HG03060 (cell line): ENCODE results near the gene UQCC2.

Experiments
- ATAC-seq: cut with Tn5 transposase; IDR thresholded peaks from one replicate; pipeline ENCODE4 v1.9.1; 2021; ENCODE audit warnings: low read depth, moderate number of reproducible peaks; ENCODE audit not compliant: unreplicated experiment

Gene UQCC2

DNA sequence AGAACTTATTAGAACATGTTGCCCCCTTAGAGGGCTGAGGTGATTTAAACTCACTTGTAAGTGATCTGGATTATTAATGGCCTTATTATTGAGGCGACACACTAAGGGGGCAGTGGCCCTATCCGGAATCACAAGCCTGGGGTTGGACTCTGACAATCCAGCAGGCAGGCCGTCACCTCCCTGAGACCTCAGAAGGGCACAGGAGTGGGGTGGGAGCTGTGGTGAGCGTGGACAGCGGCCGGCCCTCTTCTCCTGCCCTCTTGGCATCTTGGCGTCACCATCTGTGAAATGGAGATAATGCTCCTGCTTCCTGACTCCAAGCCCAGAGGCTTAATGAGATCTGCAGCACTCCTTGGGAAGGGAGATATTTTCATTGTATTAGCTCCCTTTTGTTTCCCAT lies 15.6 kb upstream of the UQCC2 start:
- ATAC-seq = no peak

DNA sequence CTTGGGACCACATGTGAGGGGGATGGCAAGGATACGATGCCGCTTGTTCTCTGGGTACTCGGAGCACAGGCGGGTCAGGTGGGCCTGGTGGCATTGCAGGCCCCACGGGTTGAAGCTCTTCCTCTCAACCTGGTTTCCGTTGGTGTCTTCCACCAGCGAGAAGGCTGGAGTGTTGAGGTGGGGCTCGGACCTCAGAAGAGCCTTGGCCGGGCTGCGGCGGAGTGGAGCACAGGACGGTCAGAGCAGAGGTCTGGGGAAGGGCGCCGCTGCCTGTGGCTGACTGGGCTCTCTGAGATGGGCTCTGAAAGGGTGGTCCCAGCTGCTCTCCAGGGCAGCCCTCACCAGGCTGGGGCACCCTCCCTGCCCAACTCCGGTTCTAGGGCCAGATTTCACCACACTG lies 15.2 kb upstream of the UQCC2 start:
- no peak for ATAC-seq

DNA sequence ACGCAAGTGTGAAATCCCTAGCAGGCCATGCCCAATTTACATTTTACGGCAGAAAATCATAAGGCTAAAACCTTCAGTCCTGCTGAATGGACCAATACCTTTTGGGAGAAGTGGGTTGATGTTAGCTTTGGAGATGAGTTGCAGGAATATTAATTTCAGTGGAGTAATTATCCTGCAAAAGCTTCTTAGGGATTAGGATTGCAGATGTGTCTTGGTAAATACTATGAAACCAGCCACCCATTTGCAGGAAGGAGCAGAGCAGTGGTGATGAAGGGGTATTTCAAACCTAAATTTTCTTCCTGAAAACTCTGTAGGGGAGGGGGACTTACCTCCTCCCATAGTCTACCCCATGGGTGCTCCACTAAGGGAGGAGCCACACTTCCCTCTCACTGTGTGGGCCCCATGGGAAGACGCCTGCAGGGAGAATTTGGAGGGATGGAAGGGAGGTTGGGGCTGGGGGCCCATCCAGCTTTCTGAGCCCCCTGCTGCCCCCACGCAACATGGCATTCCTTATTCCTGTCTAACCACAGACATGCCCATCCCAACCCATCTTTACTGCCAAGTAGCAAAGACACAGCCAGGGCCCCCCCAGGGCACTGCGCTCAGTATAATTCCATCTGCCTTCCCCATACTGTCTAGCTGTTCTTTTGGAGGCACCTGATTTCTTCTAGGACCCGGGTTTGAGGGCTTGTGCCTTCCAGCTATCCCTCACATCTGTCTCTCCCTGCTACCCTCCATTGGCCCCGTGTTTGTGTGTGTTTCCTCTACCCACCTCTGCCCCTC lies 14.6 kb upstream of the UQCC2 start:
- ATAC-seq = no peak

DNA sequence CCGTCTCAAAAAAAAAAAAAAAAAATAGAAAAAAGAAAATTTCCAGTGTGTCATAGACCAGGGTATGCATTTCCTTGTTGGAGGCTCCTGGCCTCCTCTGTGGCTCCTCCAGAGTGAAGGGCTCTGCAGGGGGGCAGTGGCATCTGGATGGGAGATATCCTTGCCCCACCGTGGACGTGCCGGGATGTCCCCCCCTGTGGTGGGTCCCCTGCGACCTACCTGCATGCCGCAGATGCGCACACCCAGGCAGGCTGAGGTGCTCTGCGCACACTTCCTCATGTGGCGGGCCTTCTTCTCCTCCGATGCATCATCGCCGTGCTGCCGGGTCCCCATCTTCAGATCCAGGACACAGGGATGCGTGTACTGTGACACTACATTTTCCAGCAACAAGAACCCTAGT lies 13.7 kb upstream of the UQCC2 start:
- ATAC-seq = no peak

DNA sequence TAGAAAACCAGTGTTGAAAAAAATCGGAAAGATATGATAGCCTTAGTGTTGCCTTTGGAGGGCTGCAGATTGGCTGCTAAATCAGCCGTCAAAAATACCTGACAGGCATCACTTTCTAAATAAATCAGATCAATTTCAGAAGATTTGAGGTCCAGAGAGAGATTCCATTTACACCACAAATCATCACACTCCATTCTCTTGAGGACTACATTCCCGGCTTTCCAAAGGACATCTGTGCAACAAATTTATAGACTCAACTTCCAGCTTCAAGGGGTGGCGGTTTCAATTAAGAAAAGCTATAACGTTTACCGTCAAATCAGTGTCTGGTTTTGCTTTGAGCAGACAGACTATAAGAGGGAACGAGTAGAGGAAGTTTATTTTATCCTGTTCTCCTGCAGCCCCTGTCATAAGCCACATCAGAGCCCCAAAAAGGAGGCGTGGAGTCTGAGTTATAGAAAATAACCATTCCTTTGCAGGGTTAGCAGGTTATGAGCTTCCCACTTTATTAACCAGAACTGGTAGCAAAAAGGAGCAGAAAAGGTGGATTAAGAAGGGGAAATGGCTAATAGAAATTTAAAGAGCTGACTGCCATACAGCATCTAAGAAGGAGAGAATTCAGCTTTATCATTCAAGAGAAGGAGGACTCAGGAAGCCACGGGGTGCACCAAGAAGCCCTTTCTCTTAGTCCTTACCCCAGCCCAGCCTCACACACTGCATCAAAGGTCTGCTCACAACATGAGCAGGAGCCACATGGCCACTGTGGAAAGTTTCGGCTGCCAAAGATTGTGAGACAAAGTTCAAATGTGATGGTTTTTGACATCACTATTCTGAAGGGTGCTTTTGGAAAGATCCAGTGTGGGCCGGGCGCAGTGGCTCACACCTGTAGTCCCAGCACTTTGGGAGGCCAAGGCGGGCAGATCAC lies 12.9 kb upstream of the UQCC2 start:
- no peak for ATAC-seq

DNA sequence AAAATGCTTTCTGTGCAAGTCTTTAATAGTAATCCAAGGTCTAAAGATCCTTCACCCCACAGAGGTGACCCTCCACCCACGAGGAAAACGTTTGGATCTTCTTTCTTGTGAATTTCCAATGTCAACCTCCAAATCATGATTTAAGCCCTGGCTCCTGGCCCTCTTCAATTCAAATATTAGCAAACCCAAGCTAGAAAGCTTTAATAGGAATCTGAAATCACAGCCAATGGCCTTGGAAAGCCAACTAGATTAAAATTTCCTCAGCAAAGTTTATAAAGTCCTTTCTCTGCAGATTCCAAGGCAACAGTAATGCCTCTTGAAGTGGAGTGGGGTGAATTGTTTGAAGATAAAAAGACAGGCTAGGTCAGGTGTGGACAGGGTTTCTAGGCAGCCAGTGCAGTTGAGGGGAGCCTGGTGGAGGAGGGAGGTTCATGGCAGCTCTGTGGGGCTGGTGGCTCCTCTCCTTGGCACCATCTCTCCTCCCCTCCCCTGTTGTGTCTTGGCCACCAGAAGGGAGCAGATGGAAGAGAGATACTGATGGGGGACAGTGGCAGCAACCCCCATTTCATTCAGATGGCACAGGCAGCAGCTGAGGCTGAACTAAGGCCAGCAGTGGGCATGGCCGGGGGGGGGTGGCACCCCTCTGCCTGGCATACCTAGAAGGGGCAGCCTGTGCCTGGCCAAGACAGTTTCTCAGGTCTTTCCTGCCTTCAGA lies 12.0 kb upstream of the UQCC2 start:
- no peak for ATAC-seq

DNA sequence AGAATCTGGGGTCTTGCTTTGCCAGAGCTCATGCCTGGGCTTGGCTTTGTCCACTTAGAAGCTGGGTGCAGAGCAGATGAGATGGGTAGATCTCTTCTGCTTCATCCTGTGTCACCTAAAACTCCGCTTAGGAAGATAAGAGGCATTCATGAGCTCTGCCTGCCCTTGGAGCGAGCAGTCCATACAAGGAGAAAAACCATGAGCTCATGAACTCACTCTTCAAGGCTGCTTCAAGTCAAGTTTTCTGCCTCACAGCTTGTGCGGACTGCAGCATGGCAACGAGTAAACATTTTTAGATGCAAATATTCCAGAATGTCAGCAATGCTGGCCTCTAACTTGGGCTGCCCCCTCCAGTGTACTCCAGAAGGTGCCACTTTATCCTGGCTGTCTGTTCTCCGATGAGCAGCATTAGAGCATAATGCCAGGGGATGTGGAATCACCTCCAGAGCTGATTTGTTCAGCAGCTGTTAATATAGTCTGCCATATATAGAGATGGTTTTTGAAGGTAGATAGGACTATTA lies 10.7 kb upstream of the UQCC2 start:
- no peak for ATAC-seq

DNA sequence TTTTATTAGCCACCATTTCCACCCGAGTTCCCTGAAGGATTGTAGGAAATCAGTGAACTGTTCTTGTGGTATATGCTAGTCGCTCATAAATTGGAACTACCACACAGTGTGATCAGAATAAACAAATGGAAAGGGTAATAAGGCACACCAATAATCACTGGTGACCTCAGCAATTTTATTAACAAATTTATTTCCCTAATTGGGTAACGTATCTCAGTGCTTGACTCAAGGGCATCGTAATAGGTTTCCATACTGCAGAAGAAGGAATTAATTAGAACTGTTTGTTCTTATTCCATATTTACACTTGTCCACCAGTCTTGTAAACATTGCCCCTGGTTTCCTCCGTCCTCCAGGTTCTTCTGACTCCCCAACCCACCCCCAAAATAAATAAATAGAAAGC lies 10.0 kb upstream of the UQCC2 start:
- no peak for ATAC-seq

DNA sequence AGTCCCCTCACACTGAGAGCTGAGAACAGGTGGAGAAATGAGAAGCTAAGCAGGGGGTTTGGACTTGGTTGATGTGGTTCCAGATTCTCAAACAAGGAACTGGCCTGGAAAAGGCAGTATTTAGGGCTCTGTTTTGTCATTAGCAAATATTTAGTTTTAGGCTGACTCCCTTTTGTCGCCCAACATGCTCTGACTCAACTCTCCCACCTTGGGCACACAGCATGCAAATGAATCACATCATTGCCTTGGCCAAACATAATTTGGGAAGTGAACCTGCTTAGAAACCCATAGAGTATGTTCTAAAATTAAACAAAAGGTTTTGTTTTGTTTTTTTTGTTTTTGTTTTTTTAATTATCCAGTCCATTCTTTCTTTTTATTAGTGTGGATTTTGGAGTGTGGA lies 9.5 kb upstream of the UQCC2 start:
- no peak for ATAC-seq

DNA sequence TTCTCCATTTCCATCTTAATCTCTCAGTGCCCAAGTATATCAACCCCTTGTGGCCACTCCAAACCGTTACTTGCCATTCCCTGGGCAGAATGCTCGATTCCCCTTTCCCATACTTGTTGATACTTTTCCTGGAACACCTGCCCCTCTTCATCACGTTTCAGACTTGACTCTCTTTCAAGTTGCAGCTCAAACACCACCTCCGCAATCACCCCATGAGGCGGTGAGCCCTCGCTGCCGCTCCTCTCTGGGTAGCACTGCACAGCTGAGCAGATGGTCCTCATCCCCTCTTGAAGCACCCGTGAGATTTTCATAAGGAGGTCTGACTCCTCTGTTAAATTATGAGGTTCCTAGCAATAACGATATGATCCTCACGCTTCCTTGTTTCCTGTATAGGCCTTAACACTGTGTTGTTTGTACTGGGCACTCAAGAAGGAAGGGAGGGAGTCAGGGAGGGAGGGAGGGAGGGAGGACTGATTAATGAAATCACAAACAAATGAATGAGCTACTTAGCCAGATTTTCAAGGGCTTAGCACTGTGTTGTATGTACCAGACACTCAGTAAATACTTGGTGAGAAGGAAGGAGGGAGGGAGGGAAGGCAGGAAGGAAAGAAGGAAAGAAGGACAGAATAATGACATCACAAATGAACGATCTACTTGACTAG lies 8.0 kb upstream of the UQCC2 start:
- no peak for ATAC-seq

DNA sequence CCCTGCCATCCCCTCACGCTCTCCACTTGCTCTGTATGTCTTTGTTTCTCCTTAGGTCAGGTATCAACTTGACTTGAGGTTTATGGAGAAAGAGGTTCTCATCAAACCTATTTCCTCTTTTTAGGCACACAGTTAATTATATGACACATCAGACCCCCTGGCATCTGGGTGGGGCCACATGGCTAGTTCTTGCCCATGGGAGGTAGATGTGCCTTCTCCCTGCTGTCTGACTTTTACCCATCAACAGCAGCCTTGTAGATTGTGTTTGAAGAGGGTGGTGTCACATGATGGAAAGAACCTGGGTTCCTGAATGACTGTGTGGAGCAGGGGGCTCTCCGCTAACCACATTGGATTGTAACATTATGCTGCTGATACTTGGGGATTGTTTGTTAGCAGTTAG lies 7.2 kb upstream of the UQCC2 start:
- ATAC-seq = no peak

DNA sequence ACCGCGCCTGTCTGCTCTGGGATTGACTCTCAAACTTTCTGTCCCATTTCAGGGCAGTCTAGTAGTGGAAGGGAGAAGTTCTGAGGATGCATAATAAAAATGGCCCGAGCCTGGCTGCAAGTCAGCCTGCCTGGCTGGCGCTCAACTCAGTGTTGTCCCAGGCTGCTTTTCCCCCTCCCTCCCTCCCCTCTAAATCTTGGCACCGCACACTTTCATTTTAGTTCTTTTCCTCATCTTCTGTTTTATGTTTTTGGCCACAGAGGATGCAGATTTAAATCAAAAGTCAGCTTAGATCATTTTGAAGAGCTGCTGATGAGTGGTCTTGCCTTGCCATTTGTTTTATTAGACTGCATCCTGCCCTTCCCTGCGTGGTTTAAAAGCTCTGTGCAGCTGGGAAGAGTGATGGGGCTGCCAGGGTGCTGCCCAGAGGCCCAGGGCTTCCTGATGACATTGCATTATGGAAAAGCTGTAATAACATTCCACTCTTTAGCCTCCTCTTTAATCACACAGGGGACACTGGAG lies 6.5 kb upstream of the UQCC2 start:
- ATAC-seq = no peak

DNA sequence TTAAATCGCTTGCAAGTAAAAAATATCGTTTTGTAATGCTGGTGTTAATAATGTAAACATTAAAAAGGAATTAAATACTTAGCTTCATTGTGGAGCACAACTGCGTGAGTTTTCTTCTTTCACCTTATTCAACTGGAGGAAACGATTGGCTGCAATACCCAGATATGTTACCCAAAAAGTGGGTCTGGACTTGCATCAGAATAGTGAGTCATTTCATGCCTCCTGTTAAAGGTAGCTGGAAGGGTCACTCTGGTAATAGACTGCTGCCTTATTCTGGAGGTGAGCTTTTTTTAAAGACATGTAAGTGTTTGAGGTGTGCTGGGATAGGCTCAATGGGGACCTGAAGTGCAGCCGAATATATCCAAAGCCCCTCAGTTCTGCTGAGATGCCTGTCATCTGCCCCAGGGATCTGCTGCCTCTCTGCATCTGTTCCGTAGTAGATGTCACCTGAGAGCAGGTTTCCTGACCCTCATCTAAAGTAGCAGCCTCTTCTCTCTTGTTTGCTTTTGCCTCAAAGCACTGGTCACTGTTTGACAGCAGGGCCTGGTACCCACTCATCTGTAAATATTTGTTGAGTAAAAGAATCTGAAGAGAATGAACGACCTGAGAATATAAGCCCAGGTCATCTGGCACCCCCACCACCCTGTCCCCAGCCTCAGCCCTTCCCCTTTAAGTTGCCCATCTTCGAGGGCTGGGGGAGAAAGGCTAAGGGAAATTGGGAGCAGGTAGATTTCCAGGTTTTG lies 5.6 kb upstream of the UQCC2 start:
- no peak for ATAC-seq

DNA sequence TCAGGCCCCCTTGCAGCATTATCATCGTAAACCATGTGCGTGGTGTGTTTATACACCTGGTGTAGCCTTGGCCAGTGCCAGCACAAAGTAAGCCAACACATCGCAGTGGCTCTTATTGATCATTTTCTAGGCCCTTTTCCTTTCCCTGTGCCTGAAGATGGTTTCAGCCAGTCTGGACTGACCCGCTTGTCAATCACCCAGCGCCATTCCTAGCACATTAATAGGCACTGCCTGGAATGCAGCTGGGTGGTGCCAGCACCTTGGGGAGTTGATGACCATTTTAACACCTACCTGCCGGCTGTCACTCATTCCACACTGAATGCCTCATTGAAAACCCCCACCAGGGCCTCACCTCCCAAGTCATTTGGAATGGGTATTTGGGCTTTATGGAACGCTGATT lies 4.9 kb upstream of the UQCC2 start:
- no peak for ATAC-seq

DNA sequence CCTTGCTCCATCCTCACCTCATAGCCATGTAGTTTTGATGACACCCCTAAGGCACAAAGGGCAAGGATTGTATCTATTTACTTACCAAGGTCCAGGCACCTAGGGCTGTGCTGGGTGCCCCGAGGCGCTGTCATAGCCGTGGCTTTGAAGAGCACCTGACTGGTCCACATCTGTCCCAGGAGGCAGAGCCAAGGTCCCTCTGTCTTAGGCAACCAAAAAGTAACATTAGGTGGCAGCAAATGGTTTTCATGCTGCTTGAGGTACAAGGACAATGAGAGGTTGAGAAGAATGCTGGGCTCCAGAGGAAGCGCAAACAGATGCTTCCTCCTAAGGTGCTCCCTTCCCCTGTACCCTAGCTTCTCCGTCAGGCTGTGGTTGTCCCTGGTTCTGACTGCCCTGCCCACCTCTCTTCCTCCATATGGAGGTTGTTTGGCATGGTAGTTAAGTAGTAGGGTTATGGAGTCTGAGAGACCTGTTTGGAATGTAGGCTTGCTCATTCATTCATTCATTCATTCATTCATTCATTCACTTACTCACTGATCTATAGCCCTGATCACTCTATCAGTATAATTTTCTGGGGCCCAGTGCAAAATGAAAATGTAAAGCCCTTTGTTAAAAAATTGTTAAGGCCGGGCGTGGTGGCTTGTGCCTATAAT lies 3.0 kb upstream of the UQCC2 start:
- no peak for ATAC-seq

DNA sequence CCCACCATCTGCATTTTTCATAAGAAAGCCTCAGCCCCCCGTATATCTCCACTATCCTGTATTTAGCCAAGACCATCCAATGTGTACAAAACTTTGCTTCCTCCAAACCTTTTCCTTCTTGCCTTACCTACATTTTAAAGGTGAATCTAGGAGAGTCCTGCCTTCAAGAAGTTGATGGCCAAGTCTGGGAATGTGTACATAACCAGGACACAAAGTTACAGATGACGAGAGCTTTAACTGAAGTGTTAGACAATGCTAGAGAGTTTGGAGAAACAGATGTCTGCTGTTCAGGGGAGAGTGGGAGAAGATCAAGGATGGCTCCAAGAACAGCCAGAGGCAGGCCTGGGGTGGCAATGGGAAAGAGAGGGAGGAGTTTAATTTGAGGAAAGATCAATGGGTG lies 2.3 kb upstream of the UQCC2 start:
- no peak for ATAC-seq

DNA sequence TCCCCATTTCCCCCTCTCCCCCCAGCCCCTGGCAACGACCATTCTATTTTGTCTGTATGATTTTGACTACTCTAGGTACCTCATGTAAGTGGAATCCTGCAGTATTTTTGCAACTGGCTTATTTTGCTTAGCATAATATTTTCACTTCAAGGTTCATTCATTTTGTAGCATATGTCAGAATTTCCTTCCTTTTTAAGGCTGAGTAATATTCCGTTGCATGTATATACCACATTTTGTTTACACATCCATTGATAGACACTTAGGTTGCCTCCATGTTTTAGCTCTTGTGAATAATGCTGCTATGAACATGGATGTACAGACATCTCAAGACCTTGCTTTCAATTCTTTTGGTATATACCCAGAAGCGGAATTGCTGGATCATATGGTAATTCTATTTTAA lies 1.4 kb upstream of the UQCC2 start:
- no peak for ATAC-seq

DNA sequence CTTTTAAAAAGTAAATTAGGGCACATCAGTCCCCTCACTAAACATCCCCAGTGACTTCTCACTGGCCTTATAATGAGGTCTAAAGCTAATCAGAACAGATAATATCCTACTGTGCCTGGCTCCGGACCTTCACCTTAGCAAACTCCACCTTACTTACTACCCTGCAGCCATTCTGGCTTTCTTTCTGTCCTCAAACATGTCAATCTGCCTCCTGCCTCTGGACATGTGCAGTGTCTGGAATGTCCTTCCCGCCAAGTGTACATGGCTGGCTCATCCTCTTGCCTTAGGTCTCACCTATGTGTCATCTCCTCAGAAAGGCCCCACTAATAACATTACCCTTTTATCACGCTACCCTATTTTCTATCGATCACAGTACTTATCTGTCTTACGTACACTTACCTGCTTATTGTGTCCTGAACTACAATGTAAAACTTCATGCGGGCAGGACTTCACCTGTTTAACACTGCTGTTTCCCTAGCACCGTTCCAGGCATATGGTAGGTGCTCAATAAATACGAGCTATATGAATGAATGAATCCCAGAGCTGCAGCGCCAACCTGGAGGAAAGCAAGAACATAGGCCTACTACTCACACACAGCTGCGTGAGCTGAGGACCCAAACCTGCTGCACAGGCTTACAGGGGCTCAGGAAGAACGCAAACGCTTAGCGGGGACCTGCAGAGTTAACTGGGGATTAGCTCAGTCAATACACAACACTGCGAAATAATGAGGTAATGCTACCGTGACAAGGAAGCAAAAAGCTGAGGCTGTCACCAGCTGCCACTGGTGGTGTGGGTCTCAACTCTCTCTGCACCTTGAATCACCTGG lies 991 bp downstream of the UQCC2 start:
- no peak for ATAC-seq
